Daoy (cell line): ENCODE data around the gene RHCG. TPM values are rescaled to one million over a fixed set of nuclear protein-coding genes. Genes with fewer than 3 reads are reported as not detected.
A peak's percentile ranks its signal among the peaks of the same experiment; 100 is the strongest.

ENCODE experiments used
- DNase-seq: peaks from one replicate; pipeline ENCODE4 v3.0.0-alpha.2; 2015; ENCODE audit warnings: low read depth
- total RNA-seq: library from RNA; depleted of rRNA; stranded (reverse); fragments of >200 nt; shearing (Covaris generic); gene quantifications from 2 replicates; pipeline ENCODE4 v1.2.3, GENCODE V29; 2014; rRNA removed

RHCG gene
- not detected in 2 replicates for total RNA-seq

- peak; percentile 51 for DNase-seq
Measured at GRCh38 chr15:89496155-89497098, at the start of gene RHCG. RHCG (minus strand) TSS chr15:89496583; CDS start chr15:89496544, 39 bp downstream.

DNA sequence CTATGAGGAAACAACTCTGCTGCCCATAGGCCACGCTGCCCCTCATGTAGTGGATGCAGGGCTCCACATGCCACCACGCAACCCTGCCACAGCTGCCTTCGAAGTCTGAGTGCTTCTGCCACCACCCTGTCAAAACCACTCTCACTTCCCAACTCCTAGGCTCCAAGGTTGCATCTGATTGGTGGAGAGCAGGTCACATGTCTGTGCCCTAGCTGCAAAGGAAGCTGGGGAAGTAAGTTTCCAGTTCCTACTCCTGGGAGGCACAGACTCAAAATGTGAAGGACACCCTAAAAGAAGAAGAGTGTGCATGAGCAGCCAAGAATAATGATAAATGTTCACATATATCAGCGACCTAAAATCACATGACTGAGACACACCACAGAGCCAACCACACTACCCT, 47.0 kb upstream of the RHCG start:
- no peak for DNase-seq

- no peak for DNase-seq
Measured at GRCh38 chr15:89542369-89542768, 46.0 kb upstream of the RHCG start.

GRCh38 chr15:89539027-89539426, 42.6 kb upstream of the RHCG start:
- DNase-seq: no peak

- DNase-seq: no peak
Measured at GRCh38 chr15:89533861-89534544, 37.6 kb upstream of the RHCG start.

DNA sequence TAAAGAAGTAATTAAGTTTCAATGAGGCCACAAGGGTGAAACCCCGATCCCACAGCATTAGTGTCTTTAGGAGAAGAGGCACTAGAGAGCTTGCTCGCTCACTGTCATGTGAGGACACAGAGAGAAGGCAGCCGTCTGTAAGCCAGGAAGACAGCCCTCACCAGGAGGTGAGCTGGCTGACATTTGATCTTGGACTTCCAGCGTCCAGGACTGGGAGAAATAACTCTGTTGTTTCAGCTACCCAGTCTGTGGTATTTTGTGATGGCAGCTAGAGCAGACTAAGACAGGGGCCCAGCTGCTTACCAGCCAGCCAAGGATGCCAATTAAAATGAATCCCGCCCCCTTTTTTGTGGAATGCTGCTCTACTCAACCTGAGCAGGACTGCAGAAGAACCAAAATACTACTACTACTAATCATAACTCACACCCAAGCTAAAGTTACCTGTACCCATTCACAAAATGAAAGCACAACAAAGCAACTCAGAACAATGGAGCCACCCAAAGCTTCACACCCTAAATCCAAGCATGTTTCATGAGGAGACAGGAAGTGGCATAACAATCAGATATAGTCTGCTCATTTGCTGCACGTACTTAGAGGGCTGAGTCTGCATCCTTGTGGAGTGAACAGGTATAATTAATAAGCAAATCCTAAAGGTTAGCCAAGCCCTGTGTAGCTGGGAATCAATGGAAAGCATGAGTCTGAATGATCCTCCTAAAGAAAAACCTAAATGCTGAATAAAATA, 35.6 kb upstream of the RHCG start:
- peak; percentile 15 for DNase-seq

DNA sequence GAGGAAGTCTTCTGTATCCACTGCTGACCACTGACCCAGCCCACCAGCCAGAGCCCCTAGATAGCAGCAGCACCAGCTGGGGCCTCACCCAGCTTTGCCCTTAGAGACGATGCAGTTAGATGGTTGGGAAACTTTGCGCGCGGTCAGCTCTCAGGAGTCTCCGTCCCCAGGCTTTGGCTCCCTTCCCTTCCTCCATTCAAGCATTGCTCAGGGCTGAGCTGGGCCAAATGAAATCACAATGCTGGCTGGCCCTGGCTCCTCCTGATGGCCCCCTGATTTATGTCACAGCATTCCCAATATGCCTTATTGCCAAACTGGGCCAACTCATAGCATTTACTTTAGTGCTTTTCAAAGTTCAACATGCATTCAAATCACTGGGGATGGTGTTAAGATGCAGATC, 34.6 kb upstream of the RHCG start:
- DNase-seq: no peak

GRCh38 chr15:89528757-89529352, 32.5 kb upstream of the RHCG start:
- DNase-seq: no peak

- DNase-seq: no peak
Measured at GRCh38 chr15:89526601-89527441, 30.4 kb upstream of the RHCG start.

- no peak for DNase-seq
Measured at GRCh38 chr15:89526181-89526580, 29.8 kb upstream of the RHCG start.

- DNase-seq: no peak
Measured at GRCh38 chr15:89524184-89524583, 27.8 kb upstream of the RHCG start.

- no peak for DNase-seq
Measured at GRCh38 chr15:89523101-89523500, 26.7 kb upstream of the RHCG start.

DNA sequence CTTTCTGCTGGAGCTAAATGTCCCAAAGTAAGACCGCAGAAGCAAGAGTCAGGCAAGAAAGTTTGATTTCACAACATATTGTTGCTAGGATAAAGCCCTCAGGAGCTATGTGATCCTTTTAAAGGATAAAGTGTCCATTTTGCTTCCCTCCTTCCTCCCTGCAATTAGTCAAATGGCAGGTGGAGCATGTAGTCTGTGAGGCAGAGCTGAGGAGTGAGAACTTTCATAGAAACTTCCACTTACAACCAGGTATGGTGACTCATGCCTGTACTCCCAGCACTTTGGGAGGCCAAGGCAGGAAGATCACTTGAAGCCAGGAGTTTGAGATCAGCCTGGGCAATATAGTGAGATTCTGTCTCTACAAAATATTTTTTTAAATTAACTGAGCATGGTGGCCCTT, 25.2 kb upstream of the RHCG start:
- no peak for DNase-seq

DNA sequence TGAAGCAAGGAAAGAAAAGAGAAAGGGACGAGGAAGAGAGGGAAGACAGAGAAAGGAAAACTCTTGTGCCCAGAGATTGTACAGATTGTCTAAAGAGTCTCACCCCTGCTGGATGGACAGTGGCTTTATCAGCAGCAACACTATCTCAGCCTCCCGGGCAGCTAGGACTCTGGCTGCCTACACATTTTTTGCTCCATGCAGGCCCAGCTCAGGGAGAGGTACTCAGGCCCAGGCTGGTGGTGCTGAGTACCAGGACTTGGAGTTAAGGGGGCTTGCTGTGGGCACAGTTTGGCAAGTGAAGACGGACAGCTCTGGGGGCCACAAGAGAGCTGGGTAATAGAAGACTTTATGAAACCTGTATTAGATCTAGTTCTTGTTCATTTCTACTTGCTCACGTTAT, 19.1 kb upstream of the RHCG start:
- DNase-seq: no peak

- no peak for DNase-seq
Measured at GRCh38 chr15:89514596-89515406, 18.4 kb upstream of the RHCG start.

GRCh38 chr15:89514186-89514585, 17.8 kb upstream of the RHCG start:
- DNase-seq: no peak

DNA sequence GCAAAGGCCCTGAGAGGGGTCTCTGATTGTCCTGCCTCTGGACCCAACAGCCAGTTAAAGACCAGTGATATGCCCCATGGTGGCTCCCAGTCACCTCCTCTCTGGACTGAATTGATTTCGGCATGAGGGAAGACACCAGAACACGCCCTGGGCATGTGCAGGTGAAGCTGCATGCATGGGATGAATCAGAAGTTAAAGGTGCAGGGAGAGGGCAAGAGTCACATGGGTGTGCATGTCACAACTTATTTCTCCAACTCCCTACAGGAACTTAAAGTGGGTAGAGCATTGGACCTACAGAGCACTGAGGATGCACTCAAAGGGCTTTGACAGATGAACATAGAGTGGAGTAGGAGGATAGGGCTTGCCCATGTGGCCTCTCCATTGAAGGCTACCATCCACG, 16.9 kb upstream of the RHCG start:
- DNase-seq: no peak

GRCh38 chr15:89512631-89513030, 16.2 kb upstream of the RHCG start:
- DNase-seq: no peak

- DNase-seq: no peak
Measured at GRCh38 chr15:89506026-89506686, 9.8 kb upstream of the RHCG start.

GRCh38 chr15:89504166-89504565, 7.8 kb upstream of the RHCG start:
- DNase-seq: no peak
